NT2/D1 (cell line): Measurements from ENCODE around the gene DSCAM.

Experiments used
- SUZ12 ChIP-seq: IDR thresholded peaks from 2 replicates; pipeline ENCODE4 v1.6.1; 2011; ENCODE audit not compliant: insufficient read length, insufficient read depth; ENCODE audit errors: extremely low read depth
- YY1 ChIP-seq: IDR thresholded peaks from 2 replicates; pipeline ENCODE4 v1.6.1; 2011; ENCODE audit not compliant: insufficient read length, insufficient read depth
- ZNF274 ChIP-seq: IDR thresholded peaks from 2 replicates; pipeline ENCODE4 v1.6.1; 2011; ENCODE audit warnings: mild to moderate bottlenecking, low read depth, low read length

DNA sequence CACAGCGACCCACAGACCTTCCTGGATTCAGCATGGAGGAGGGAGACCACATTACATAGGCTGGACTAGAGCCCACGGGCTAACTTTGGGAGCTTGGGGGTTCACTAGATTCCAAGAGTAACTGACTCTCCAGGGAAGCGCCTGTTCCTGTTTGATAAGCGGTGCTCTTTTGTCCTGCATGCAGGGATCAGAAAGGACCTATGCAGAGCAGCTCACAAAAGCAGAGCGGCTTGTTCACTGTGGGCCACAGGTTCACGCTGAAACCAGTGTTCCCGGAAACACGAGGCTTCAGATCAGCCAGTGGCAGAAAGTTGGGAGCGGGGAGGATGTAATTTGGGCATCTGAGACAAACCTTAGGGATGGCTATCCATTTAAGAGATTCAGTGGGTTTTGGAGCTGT is 575.8 kb downstream of the DSCAM start:
- TF ChIP-seq YY1: no peak
- TF ChIP-seq SUZ12: no peak
- no peak for TF ChIP-seq ZNF274
